Upper lobe of right lung (tissue), 1 donor: ENCODE results near the gene ZBTB16. TPM values are rescaled to one million over a fixed set of nuclear protein-coding genes. Genes with fewer than 3 reads are reported as not detected.

Experiments used
- ATAC-seq: fragments of 200-7000 bp; cut with Tn5 transposase; one replicate; pipeline ENCODE4 v1.9.1; 2020; ENCODE audit warnings: mild to moderate bottlenecking, moderate library complexity
- DNase-seq: peaks from one replicate; pipeline ENCODE4 v3.0.0-alpha.2; 2020
- H3K27ac ChIP-seq: fragments of 200-600 bp; one replicate; pipeline ENCODE4 v1.8.0; 2022
- H3K27me3 ChIP-seq: fragments of 200-600 bp; one replicate; pipeline ENCODE4 v1.8.0; 2022; ENCODE audit warnings: mild to moderate bottlenecking
- H3K36me3 ChIP-seq: fragments of 200-600 bp; one replicate; pipeline ENCODE4 v1.8.0; 2022
- H3K4me1 ChIP-seq: fragments of 200-600 bp; one replicate; pipeline ENCODE4 v1.8.0; 2022
- H3K4me3 ChIP-seq: fragments of 200-600 bp; one replicate; pipeline ENCODE4 v1.8.0; 2022; ENCODE audit warnings: mild to moderate bottlenecking
- H3K9me3 ChIP-seq: fragments of 200-600 bp; one replicate; pipeline ENCODE4 v1.8.0; 2022
- CTCF ChIP-seq: fragments of 200-600 bp; IDR thresholded peaks from one replicate; pipeline ENCODE4 v1.8.0; 2022; ENCODE audit warnings: antibody characterized with exemption
- intact Hi-C: fragments of 100-400 bp; cut with DNase I; formaldehyde crosslinking; loops from one replicate; pipeline ENCODE4 v1.11.0; 2022
- total RNA-seq: library from RNA; stranded (reverse); fragmentation: NEBNext Ultra II Directional; extraction: Animal tissue kit (Norgen Biotek cat#: 25700); gene quantifications from one replicate; pipeline ENCODE4 v1.2.1, GENCODE V29; 2021
- donor health status: DM: no; HTN: yes; CAD: no; lungs with severe emphysema.

Gene ZBTB16
- total RNA-seq, 1 donor from 2014 or later = 221 TPM

GRCh38 chr11:114155116-114155515 is 95.6 kb downstream of the ZBTB16 start:
- Histone ChIP-seq H3K27ac (peak overlapping the region; percentile 85), H3K36me3 (peaks cover 31% of the 10 kb centered on the region), H3K4me1 (peaks cover 81% of the 10 kb centered on the region), H3K9me3 (no peaks in the 10 kb centered on the region), H3K27me3 (no peaks in the 10 kb centered on the region), H3K4me3 (no peak overlapping the region)
- intact Hi-C loops = no loop called here
- no peak for DNase-seq
- TF ChIP-seq CTCF = no peak
- ATAC-seq = no peak

GRCh38 chr11:114156131-114156581 is 96.6 kb downstream of the ZBTB16 start:
- Histone ChIP-seq H3K27me3 (no peaks in the 10 kb centered on the region), H3K4me3 (no peak overlapping the region), H3K27ac (peak overlapping the region; percentile 85), H3K4me1 (peaks cover 84% of the 10 kb centered on the region), H3K9me3 (no peaks in the 10 kb centered on the region), H3K36me3 (peaks cover 31% of the 10 kb centered on the region)
- intact Hi-C loops = no loop called here
- DNase-seq (no peak), ATAC-seq (no peak)
- TF ChIP-seq CTCF = no peak

- intact Hi-C loops = no loop called here
- no peaks in the 10 kb centered on the region for H3K27me3 ChIP-seq
- peaks cover 31% of the 10 kb centered on the region for H3K36me3 ChIP-seq
- TF ChIP-seq CTCF = no peak
- DNase-seq (no peak), ATAC-seq (no peak)
- H3K4me3 ChIP-seq = no peak overlapping the region
- H3K4me1 ChIP-seq = peaks cover 90% of the 10 kb centered on the region
- H3K27ac ChIP-seq = peak overlapping the region; percentile 85
- no peaks in the 10 kb centered on the region for H3K9me3 ChIP-seq
Measured at GRCh38 chr11:114156782-114157181, 97.3 kb downstream of the ZBTB16 start.

GRCh38 chr11:114157476-114158050 is 98.1 kb downstream of the ZBTB16 start:
- Histone ChIP-seq H3K4me1 (peaks cover 96% of the 10 kb centered on the region), H3K9me3 (no peaks in the 10 kb centered on the region), H3K27me3 (no peaks in the 10 kb centered on the region), H3K27ac (peak overlapping the region; percentile 85), H3K4me3 (no peak overlapping the region), H3K36me3 (peaks cover 31% of the 10 kb centered on the region)
- no peak for DNase-seq
- intact Hi-C loops = no loop called here
- TF ChIP-seq CTCF = no peak
- ATAC-seq = no peak

- H3K4me3 ChIP-seq = no peak overlapping the region
Measured at GRCh38 chr11:114158421-114158820, 98.9 kb downstream of the ZBTB16 start.

More at GRCh38 chr11:114158421-114158820, 98.9 kb downstream of the ZBTB16 start:
- H3K27ac ChIP-seq = peak overlapping the region; percentile 85
- H3K36me3 ChIP-seq = peaks cover 31% of the 10 kb centered on the region
- H3K27me3 ChIP-seq = no peaks in the 10 kb centered on the region
- ATAC-seq = no peak
- H3K4me1 ChIP-seq = peaks cover 92% of the 10 kb centered on the region
- no peaks in the 10 kb centered on the region for H3K9me3 ChIP-seq
- DNase-seq = no peak
- intact Hi-C loops = no loop called here
- no peak for TF ChIP-seq CTCF
